ENCODE results near the gene PCSK6.
"Not testable (repeated sequence)": the region's sequence is repeated elsewhere in the genome, so short reads cannot be mapped to it uniquely, and the experiment has no call there.

PCSK6 gene

GRCh38 chr15:101396484-101397261 lies 92.8 kb downstream of the PCSK6 start:
- DNase-seq, result no peak

- DNase-seq, result no peak
Measured at GRCh38 chr15:101394654-101395053, 94.9 kb downstream of the PCSK6 start.

GRCh38 chr15:101394056-101394630 lies 95.4 kb downstream of the PCSK6 start:
- no peak for DNase-seq

- no peak for DNase-seq
Measured at GRCh38 chr15:101393172-101393571, 96.3 kb downstream of the PCSK6 start.

- no peak for DNase-seq
Measured at GRCh38 chr15:101391981-101392640, 97.4 kb downstream of the PCSK6 start.

GRCh38 chr15:101391431-101391830 lies 98.1 kb downstream of the PCSK6 start:
- DNase-seq, result no peak

- DNase-seq, result no peak
Measured at GRCh38 chr15:101390462-101390861, 99.0 kb downstream of the PCSK6 start.

GRCh38 chr15:101390060-101390459 lies 99.4 kb downstream of the PCSK6 start:
- DNase-seq, result no peak

GRCh38 chr15:101389362-101389761 lies 100.1 kb downstream of the PCSK6 start:
- DNase-seq, result no peak

- DNase-seq, result no peak
Measured at GRCh38 chr15:101388046-101388445, 101.5 kb downstream of the PCSK6 start.

GRCh38 chr15:101387574-101387973 lies 101.9 kb downstream of the PCSK6 start:
- DNase-seq, result no peak

- DNase-seq, result no peak
Measured at GRCh38 chr15:101386967-101387366, 102.5 kb downstream of the PCSK6 start.

GRCh38 chr15:101386006-101386405 lies 103.5 kb downstream of the PCSK6 start:
- DNase-seq, result no peak

GRCh38 chr15:101384276-101384675 lies 105.2 kb downstream of the PCSK6 start:
- no peak for DNase-seq

- DNase-seq, result no peak
Measured at GRCh38 chr15:101382544-101382943, 107.0 kb downstream of the PCSK6 start.

GRCh38 chr15:101381671-101382212 lies 107.8 kb downstream of the PCSK6 start:
- DNase-seq, result no peak

GRCh38 chr15:101380146-101380545 lies 109.4 kb downstream of the PCSK6 start:
- DNase-seq, result no peak

GRCh38 chr15:101379647-101380046 lies 109.9 kb downstream of the PCSK6 start:
- no peak for DNase-seq

- DNase-seq, result no peak
Measured at GRCh38 chr15:101378879-101379278, 110.6 kb downstream of the PCSK6 start.

GRCh38 chr15:101378171-101378755 lies 111.2 kb downstream of the PCSK6 start:
- DNase-seq, result no peak

GRCh38 chr15:101376615-101377395 lies 112.7 kb downstream of the PCSK6 start:
- DNase-seq, result no peak

GRCh38 chr15:101375006-101375405 lies 114.5 kb downstream of the PCSK6 start:
- DNase-seq, result not testable (repeated sequence)

- no peak for DNase-seq
Measured at GRCh38 chr15:101374326-101374725, 115.2 kb downstream of the PCSK6 start.
